HEK293 (cell line): ENCODE measurements around the gene PDLIM7.

Source experiments
- CTCF ChIA-PET: fragments of 350-600 bp; formaldehyde crosslinking; extraction: SDS; loops from one replicate; lab custom pipeline; 2021; ENCODE audit warnings: antibody characterized with exemption; lab: Yijun Ruan, JAX
- POLR2A ChIA-PET: fragments of 300-600 bp; formaldehyde crosslinking; extraction: SDS; loops from one replicate; lab custom pipeline; 2020; ENCODE audit warnings: antibody characterized with exemption, inconsistent platforms; lab: Yijun Ruan, JAX
- H3K27ac ChIP-seq: fragments of 200-500 bp; sonication (Bioruptor generic); 2 replicates; pipeline ENCODE4 v1.5.1; 2014; ENCODE audit warnings: low read depth, low read length, control low read depth, inconsistent platforms; ENCODE audit errors: extremely low read depth
- H3K36me3 ChIP-seq, 2 experiments: fragments of 200-500 bp in 1 of 2; sonication (Bioruptor generic) in 1 of 2; 1 replicate in 1 of 2; 2 replicates in 1 of 2; pipeline ENCODE4 v1.5.1; 2014 to 2017; ENCODE audit warnings: inconsistent platforms in 2 of 2, low read length in 2 of 2; ENCODE audit not compliant: control insufficient read depth in 2 of 2, insufficient read depth in 1 of 2
- H3K4me1 ChIP-seq: fragments of 200-500 bp; sonication (Bioruptor generic); 2 replicates; pipeline ENCODE4 v1.5.1; 2014; ENCODE audit warnings: mild to moderate bottlenecking, low read length, inconsistent platforms; ENCODE audit not compliant: control insufficient read depth, insufficient read depth
- H3K4me3 ChIP-seq: 2 replicates; pipeline ENCODE4 v1.5.1; 2011; ENCODE audit warnings: low read depth, mild to moderate bottlenecking, control low read depth, low read length, moderate library complexity
- H3K9me3 ChIP-seq: fragments of 200-500 bp; sonication (Bioruptor generic); 2 replicates; pipeline ENCODE4 v1.5.1; 2014; ENCODE audit warnings: low read depth, low read length, inconsistent platforms; ENCODE audit not compliant: control insufficient read depth, insufficient read depth
- BCL11A ChIP-seq: fragments of 450-650 bp; formaldehyde crosslinking; IDR thresholded peaks from 2 replicates; pipeline ENCODE4 v1.5.1; 2016; ENCODE audit warnings: low read depth, missing biosample characterization, missing genetic modification characterization
- EGR2 ChIP-seq: fragments of 450-650 bp; formaldehyde crosslinking; IDR thresholded peaks from 2 replicates; pipeline ENCODE4 v1.5.1; 2016; ENCODE audit warnings: low read depth, missing biosample characterization, missing genetic modification characterization
- INSM2 ChIP-seq: fragments of 450-650 bp; formaldehyde crosslinking; IDR thresholded peaks from 2 replicates; pipeline ENCODE4 v1.5.1; 2016; ENCODE audit warnings: missing biosample characterization, missing genetic modification characterization
- KLF1 ChIP-seq: fragments of 450-650 bp; formaldehyde crosslinking; IDR thresholded peaks from 2 replicates; pipeline ENCODE4 v1.5.1; 2016; ENCODE audit warnings: missing biosample characterization, missing genetic modification characterization
- SCRT2 ChIP-seq: fragments of 450-650 bp; formaldehyde crosslinking; IDR thresholded peaks from 2 replicates; pipeline ENCODE4 v1.5.1; 2016; ENCODE audit warnings: missing biosample characterization, missing genetic modification characterization
- TSHZ1 ChIP-seq: fragments of 450-650 bp; formaldehyde crosslinking; IDR thresholded peaks from 2 replicates; pipeline ENCODE4 v1.5.1; 2016; ENCODE audit warnings: missing biosample characterization, missing genetic modification characterization, borderline replicate concordance
- ZFP3 ChIP-seq: fragments of 450-650 bp; formaldehyde crosslinking; IDR thresholded peaks from 2 replicates; pipeline ENCODE4 v1.5.1; 2016; ENCODE audit warnings: low read depth, missing biosample characterization, missing genetic modification characterization
- ZNF174 ChIP-seq: fragments of 450-650 bp; formaldehyde crosslinking; IDR thresholded peaks from 2 replicates; pipeline ENCODE4 v1.5.0; 2017; ENCODE audit warnings: missing biosample characterization, mild to moderate bottlenecking, missing genetic modification characterization
- ZNF221 ChIP-seq: fragments of 450-650 bp; formaldehyde crosslinking; IDR thresholded peaks from 2 replicates; pipeline ENCODE4 v1.5.1; 2017; ENCODE audit warnings: missing biosample characterization, missing genetic modification characterization, borderline replicate concordance
- ZNF398 ChIP-seq: fragments of 450-650 bp; formaldehyde crosslinking; IDR thresholded peaks from 2 replicates; pipeline ENCODE4 v1.5.1; 2017; ENCODE audit warnings: missing biosample characterization, missing genetic modification characterization
- ZNF404 ChIP-seq: fragments of 450-650 bp; formaldehyde crosslinking; IDR thresholded peaks from 2 replicates; pipeline ENCODE4 v1.5.1; 2017; ENCODE audit warnings: missing biosample characterization, missing genetic modification characterization
- ZNF549 ChIP-seq: fragments of 450-650 bp; IDR thresholded peaks from 2 replicates; pipeline ENCODE4 v1.5.1; 2018; ENCODE audit warnings: missing biosample characterization, missing genetic modification characterization, mild to moderate bottlenecking, inconsistent platforms, moderate library complexity
- ZNF571 ChIP-seq: fragments of 450-650 bp; formaldehyde crosslinking; IDR thresholded peaks from 2 replicates; pipeline ENCODE4 v1.5.0; 2017; ENCODE audit warnings: missing biosample characterization, missing genetic modification characterization
- ZNF658 ChIP-seq: fragments of 450-650 bp; formaldehyde crosslinking; IDR thresholded peaks from 2 replicates; pipeline ENCODE4; 2016; ENCODE audit warnings: missing biosample characterization, missing genetic modification characterization
- ZNF704 ChIP-seq: fragments of 450-650 bp; formaldehyde crosslinking; IDR thresholded peaks from 2 replicates; pipeline ENCODE4 v1.5.1; 2016; ENCODE audit warnings: missing biosample characterization, missing genetic modification characterization
- ZNF76 ChIP-seq: fragments of 450-650 bp; formaldehyde crosslinking; IDR thresholded peaks from 2 replicates; pipeline ENCODE4; 2016; ENCODE audit warnings: low read depth, missing biosample characterization, missing genetic modification characterization, borderline replicate concordance
- ZNF768 ChIP-seq: fragments of 450-650 bp; formaldehyde crosslinking; IDR thresholded peaks from 2 replicates; pipeline ENCODE4 v1.5.1; 2018; ENCODE audit warnings: missing biosample characterization, mild to moderate bottlenecking, missing genetic modification characterization
- TF ChIP-seq, protein P1 (sequence below): fragments of 450-650 bp; formaldehyde crosslinking; IDR thresholded peaks from 2 replicates; pipeline ENCODE4 v1.5.1; 2016; ENCODE audit warnings: missing biosample characterization, missing genetic modification characterization

PDLIM7 gene

DNA sequence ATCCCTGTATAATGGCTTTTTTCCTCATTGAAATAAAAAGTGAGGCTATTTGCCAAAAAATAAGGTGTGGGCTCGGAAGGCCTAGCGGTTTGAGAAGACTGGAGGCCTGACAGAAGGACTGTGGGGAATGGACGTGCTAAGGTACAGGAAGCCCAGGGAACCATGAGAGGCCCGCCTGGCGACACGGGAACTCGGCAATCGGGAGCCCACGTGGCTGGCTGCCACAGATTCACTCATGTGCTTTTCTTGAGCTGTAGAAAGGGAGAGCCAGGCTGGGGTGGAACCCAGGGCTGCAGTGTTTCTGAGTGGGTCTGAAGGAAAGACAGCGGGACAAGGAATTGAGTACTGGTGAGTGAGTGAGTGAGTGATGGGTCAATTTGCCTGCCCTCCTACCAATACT lies 31.2 kb upstream of the PDLIM7 start (continued):
- TF ChIP-seq ZNF76 = no peak

- peaks cover 13 to 94% of the 10 kb centered on the region in 2 experiments; a peak in 2 of 3 replicates for H3K36me3 ChIP-seq
- no peak overlapping the region for H3K27ac ChIP-seq
- no peak overlapping the region for H3K4me3 ChIP-seq
- no peak for TF ChIP-seq ZNF658 (tag by site-specific recombination)
- no peaks in the 10 kb centered on the region for H3K4me1 ChIP-seq
- H3K9me3 ChIP-seq = no peaks in the 10 kb centered on the region
- POLR2A ChIA-PET = no interaction called here
- CTCF ChIA-PET = interaction anchor here (0.6 kb wide), 1 partner anchor 588 kb away, joined by 3 read pairs; no protein-coding TSS in a partner anchor
These were observed 30.2 kb upstream of the PDLIM7 start for GRCh38 chr5:177527595-177527994.

DNA sequence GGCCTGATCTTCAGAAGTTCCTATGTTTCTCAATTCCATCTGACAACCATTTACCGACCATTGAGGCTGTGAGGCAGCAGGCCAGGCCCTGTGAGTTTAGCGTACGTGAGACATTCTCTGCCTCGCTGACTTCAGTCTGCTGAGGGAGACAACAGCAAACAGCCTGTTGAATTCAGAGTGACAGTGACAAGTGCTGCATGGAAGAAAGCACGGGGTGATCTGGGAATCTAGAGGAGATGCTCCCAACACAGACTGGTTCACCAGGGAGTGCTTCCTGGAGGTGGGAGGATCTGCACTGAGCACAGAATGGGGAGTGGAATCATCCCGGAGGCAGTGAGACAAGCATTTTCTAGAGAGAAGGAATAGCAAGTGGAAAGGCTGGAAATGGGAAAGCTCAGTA lies 29.4 kb upstream of the PDLIM7 start:
- ChIA-PET CTCF (no interaction called here), POLR2A (no interaction called here)
- Histone ChIP-seq H3K9me3 (no peaks in the 10 kb centered on the region), H3K27ac (no peak overlapping the region), H3K36me3 (peaks cover 12 to 90% of the 10 kb centered on the region in 2 experiments; a peak in 2 of 3 replicates), H3K4me3 (no peak overlapping the region), H3K4me1 (no peaks in the 10 kb centered on the region)
- TF ChIP-seq SCRT2 (tag by site-specific recombination) (peak; percentile 71), ZNF174 (tag by site-specific recombination) (no peak)

- no peaks in the 10 kb centered on the region for H3K9me3 ChIP-seq
- no peaks in the 10 kb centered on the region for H3K4me1 ChIP-seq
- H3K4me3 ChIP-seq = no peak overlapping the region
- H3K36me3 ChIP-seq = peaks cover 8 to 90% of the 10 kb centered on the region in 2 experiments; a peak in 2 of 3 replicates
- ChIA-PET CTCF (no interaction called here), POLR2A (no interaction called here)
- no peak overlapping the region for H3K27ac ChIP-seq
- TF ChIP-seq INSM2 (tag by site-specific recombination) = no peak
- TF ChIP-seq BCL11A (tag by site-specific recombination) = no peak
- TF ChIP-seq KLF1 = no peak
- TF ChIP-seq EGR2 (tag by site-specific recombination) = no peak
- no peak for TF ChIP-seq ZNF768 (tag by site-specific recombination)
- TF ChIP-seq ZNF549 (tag by site-specific recombination) = no peak
- no peak for TF ChIP-seq ZNF704 (tag by site-specific recombination)
- TF ChIP-seq ZNF571 (tag by site-specific recombination) = no peak
- TF ChIP-seq ZNF404 = no peak
- no peak for TF ChIP-seq ZFP3 (tag by site-specific recombination)
- TF ChIP-seq, protein P1, sequence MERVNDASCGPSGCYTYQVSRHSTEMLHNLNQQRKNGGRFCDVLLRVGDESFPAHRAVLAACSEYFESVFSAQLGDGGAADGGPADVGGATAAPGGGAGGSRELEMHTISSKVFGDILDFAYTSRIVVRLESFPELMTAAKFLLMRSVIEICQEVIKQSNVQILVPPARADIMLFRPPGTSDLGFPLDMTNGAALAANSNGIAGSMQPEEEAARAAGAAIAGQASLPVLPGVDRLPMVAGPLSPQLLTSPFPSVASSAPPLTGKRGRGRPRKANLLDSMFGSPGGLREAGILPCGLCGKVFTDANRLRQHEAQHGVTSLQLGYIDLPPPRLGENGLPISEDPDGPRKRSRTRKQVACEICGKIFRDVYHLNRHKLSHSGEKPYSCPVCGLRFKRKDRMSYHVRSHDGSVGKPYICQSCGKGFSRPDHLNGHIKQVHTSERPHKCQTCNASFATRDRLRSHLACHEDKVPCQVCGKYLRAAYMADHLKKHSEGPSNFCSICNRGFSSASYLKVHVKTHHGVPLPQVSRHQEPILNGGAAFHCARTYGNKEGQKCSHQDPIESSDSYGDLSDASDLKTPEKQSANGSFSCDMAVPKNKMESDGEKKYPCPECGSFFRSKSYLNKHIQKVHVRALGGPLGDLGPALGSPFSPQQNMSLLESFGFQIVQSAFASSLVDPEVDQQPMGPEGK = no peak
- TF ChIP-seq TSHZ1 (tag by site-specific recombination) = no peak
- TF ChIP-seq ZNF221 (tag by site-specific recombination) = no peak
- TF ChIP-seq ZNF398 (tag by site-specific recombination) = no peak
These were observed 28.8 kb upstream of the PDLIM7 start for GRCh38 chr5:177526191-177526590.
